ENCODE results near the gene CPT2. TPM values are rescaled to one million over a fixed set of nuclear protein-coding genes. Genes with fewer than 3 reads are reported as not detected.

The CPT2 gene
- total and polyA plus RNA-seq, 2 of the 4 experiments (the other 2 are of a cell fraction) = 15.8 to 16.0 TPM

DNA sequence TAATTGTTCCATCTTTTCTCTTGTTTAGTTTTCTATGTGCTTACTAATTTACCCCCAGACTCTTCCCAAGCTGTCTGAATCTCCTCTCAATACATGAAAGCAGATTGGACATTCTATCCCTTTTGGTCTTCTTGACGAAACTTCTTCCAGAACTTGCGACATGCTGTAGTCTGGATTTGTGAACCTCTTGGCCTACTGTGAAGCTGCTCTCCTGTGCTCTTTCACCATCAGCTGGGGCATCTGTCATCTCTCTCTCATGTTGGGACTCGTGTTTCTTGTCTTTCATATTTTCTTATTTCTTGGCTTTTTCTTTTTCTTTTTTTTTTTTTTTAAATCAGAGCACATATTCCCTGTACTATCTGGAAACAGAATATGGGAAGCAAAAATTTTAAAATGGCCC lies 6.8 kb downstream of the CPT2 start:
- BruUV-seq (replicated peaks) = no TSS peak
- in situ Hi-C loops (cut with MboI; ENCODE audit: low sequenced_read_pairs) = no loop called here
- no peak for ATAC-seq (ENCODE audit: low read depth)

More for the DNA sequence above, 6.8 kb downstream of the CPT2 start:
- Histone ChIP-seq H3K9ac (ENCODE audit: low read depth, low read length) (no peak overlapping the region), H3K18ac (ENCODE audit: low read depth, low read length) (no peak overlapping the region), H2AK5ac (ENCODE audit: low read depth, low read length) (no peak overlapping the region), H2BK20ac (ENCODE audit: low read depth, low read length) (no peak overlapping the region), H3K79me1 (ENCODE audit: low read depth in 1 of 2, low read length in 2 of 2) (peaks cover 14 to 17% of the 10 kb centered on the region in 2 experiments), H2AFZ (replicated peaks; ENCODE audit: low read length, poor library complexity) (no peak overlapping the region), H3K56ac (ENCODE audit: extremely low read depth, insufficient read depth, low read length) (no peak overlapping the region), H4K20me1 (ENCODE audit: insufficient read depth, low read length) (no peaks in the 10 kb centered on the region), H3K36me3 (ENCODE audit: control insufficient read depth, insufficient read depth, low read length) (peaks cover 39% of the 10 kb centered on the region), H3K4me3 (ENCODE audit: insufficient read depth, low read depth, low read length) (no peak overlapping the region), H3K4me2 (ENCODE audit: low read depth, low read length) (no peak overlapping the region), H3K4me1 (ENCODE audit: control insufficient read depth, insufficient read depth, low read length) (peaks cover under 1% of the 10 kb centered on the region; the same call in 1 of the 2 replicates), H4K91ac (ENCODE audit: insufficient read depth, low read depth, low read length) (no peak overlapping the region), H3K27me3 (ENCODE audit: control insufficient read depth, insufficient read depth, low read length) (no peaks in the 10 kb centered on the region), H2BK15ac (ENCODE audit: low read depth, low read length) (no peak overlapping the region), H2BK5ac (ENCODE audit: low read depth, low read length, poor library complexity, severe bottlenecking) (no peak overlapping the region), H2AK9ac (replicated peaks; ENCODE audit: low read depth, low read length, poor library complexity) (no peak overlapping the region), H4K5ac (ENCODE audit: low read depth, low read length) (no peak overlapping the region), H3K14ac (replicated peaks; ENCODE audit: low read depth, low read length) (no peak overlapping the region), H3K23ac (ENCODE audit: low read depth, low read length) (no peak overlapping the region), H2BK120ac (ENCODE audit: low read depth, low read length) (no peak overlapping the region), H4K8ac (ENCODE audit: low read depth in 2 of 2, low read length in 2 of 2) (no peak overlapping the region), H3K27ac (ENCODE audit: insufficient read depth, low read length) (no peak overlapping the region), H3K9me1 (ENCODE audit: insufficient read depth, low read length) (peaks cover 10% of the 10 kb centered on the region), H3K9me3 (ENCODE audit: control insufficient read depth, insufficient read depth, low read length) (peaks cover 6% of the 10 kb centered on the region), H3K4ac (ENCODE audit: low read depth, low read length) (no peak overlapping the region)
- WGBS, 2 experiments (ENCODE audit: extremely low coverage in 2 of 2, insufficient read length in 1 of 2) = 100% methylated on average over 2 of the region's 3 CpGs; no CpG with 5 or more reads in 1 of the 2 experiments
- dilution Hi-C loops (cut with HindIII; ENCODE audit: low sequenced_read_pairs, unreplicated experiment) (no loop called here), intact Hi-C loops (cut with micrococcal nuclease) (no loop called here)
- ChIA-PET CTCF (no interaction called here), POLR2A (ENCODE audit: unreplicated experiment) (no interaction called here)
- no peak for DNase-seq
- TF ChIP-seq POLR2A (IDR thresholded peaks at IDR 0.05; ENCODE audit: low read depth, low read length) = no peak
- no peak for TF ChIP-seq SMC3 (IDR thresholded peaks at IDR 0.05; ENCODE audit: low read depth, low read length)
- TF ChIP-seq RCOR1 (IDR thresholded peaks at IDR 0.05; ENCODE audit: insufficient replicate concordance, low read length) = no peak
- TF ChIP-seq NFE2L2 (IDR thresholded peaks at IDR 0.05; ENCODE audit: low read depth, low read length) = no peak
- no peak for TF ChIP-seq USF2 (IDR thresholded peaks at IDR 0.05; ENCODE audit: low read depth, low read length)
- TF ChIP-seq, protein P1, sequence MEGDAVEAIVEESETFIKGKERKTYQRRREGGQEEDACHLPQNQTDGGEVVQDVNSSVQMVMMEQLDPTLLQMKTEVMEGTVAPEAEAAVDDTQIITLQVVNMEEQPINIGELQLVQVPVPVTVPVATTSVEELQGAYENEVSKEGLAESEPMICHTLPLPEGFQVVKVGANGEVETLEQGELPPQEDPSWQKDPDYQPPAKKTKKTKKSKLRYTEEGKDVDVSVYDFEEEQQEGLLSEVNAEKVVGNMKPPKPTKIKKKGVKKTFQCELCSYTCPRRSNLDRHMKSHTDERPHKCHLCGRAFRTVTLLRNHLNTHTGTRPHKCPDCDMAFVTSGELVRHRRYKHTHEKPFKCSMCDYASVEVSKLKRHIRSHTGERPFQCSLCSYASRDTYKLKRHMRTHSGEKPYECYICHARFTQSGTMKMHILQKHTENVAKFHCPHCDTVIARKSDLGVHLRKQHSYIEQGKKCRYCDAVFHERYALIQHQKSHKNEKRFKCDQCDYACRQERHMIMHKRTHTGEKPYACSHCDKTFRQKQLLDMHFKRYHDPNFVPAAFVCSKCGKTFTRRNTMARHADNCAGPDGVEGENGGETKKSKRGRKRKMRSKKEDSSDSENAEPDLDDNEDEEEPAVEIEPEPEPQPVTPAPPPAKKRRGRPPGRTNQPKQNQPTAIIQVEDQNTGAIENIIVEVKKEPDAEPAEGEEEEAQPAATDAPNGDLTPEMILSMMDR (conservative IDR thresholded peaks at IDR 0.05; ENCODE audit: low read depth, low read length) = no peak
